DOHH2 (cell line): ENCODE measurements around the gene ZMIZ1.

Experiments used
- EZH2phosphoT487 ChIP-seq: fragments of 200-600 bp; sonication (generic); IDR thresholded peaks from 2 replicates; pipeline ENCODE4 v1.6.1; 2017; ENCODE audit warnings: borderline replicate concordance, mild to moderate bottlenecking, antibody characterized with exemption, low read length, moderate library complexity, mixed read lengths
- TF ChIP-seq, protein P1 (sequence below): fragments of 200-600 bp; sonication (generic); IDR thresholded peaks from one replicate; pipeline ENCODE4 v1.5.1; 2014; ENCODE audit warnings: antibody characterized with exemption, mild to moderate bottlenecking, low read depth, low read length; ENCODE audit not compliant: poor library complexity, severe bottlenecking

DNA sequence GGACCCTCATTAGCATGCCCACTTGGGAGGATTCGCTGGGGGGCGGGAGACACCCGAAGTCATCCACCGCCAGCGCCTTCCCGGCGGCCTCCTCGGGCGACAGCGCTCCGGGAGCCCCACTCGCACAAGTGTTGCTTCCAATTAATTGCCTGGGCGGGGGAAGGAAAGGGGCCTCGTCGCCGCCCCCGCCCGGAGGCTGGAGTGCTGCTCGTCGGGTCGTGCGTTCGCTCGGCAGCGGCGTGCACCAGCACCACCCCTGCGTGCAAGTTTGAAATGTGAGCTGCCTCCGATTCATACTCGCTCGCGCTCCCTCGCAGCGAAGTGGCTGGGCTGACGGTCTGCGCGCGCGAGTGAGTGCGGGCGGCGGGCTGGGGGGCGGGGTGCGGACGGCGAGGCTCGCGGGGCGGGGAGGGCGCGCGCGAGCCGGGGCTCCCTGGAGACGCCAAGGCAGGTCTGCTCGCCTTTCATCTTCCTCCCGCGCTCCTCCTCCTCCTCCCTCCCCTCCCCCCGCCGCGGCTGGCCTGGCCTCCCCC lies 173.9 kb downstream of the ZMIZ1 start:
- TF ChIP-seq, protein P1, sequence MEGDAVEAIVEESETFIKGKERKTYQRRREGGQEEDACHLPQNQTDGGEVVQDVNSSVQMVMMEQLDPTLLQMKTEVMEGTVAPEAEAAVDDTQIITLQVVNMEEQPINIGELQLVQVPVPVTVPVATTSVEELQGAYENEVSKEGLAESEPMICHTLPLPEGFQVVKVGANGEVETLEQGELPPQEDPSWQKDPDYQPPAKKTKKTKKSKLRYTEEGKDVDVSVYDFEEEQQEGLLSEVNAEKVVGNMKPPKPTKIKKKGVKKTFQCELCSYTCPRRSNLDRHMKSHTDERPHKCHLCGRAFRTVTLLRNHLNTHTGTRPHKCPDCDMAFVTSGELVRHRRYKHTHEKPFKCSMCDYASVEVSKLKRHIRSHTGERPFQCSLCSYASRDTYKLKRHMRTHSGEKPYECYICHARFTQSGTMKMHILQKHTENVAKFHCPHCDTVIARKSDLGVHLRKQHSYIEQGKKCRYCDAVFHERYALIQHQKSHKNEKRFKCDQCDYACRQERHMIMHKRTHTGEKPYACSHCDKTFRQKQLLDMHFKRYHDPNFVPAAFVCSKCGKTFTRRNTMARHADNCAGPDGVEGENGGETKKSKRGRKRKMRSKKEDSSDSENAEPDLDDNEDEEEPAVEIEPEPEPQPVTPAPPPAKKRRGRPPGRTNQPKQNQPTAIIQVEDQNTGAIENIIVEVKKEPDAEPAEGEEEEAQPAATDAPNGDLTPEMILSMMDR = no peak
- TF ChIP-seq EZH2phosphoT487 = no peak
